IPS DF 4.7 (cell line): ENCODE results near the gene ATF6B.
"Not testable (repeated sequence)": the region's sequence is repeated elsewhere in the genome, so short reads cannot be mapped to it uniquely, and the experiment has no call there.

Experiments used
- DNase-seq: peaks from one replicate; pipeline ENCODE4 v3.0.0-alpha.2; 2013; ENCODE audit warnings: low spot score; ENCODE audit errors: extremely low read depth

ATF6B gene

GRCh38 chr6:32154514-32155161 lies 26.6 kb upstream of the ATF6B start:
- no peak for DNase-seq

- DNase-seq = no peak
These were observed 25.8 kb upstream of the ATF6B start, which contains the start of gene PPT2 for GRCh38 chr6:32153564-32154513. PPT2 (plus strand) TSS chr6:32154141; CDS start chr6:32154595, 454 bp downstream.

DNA sequence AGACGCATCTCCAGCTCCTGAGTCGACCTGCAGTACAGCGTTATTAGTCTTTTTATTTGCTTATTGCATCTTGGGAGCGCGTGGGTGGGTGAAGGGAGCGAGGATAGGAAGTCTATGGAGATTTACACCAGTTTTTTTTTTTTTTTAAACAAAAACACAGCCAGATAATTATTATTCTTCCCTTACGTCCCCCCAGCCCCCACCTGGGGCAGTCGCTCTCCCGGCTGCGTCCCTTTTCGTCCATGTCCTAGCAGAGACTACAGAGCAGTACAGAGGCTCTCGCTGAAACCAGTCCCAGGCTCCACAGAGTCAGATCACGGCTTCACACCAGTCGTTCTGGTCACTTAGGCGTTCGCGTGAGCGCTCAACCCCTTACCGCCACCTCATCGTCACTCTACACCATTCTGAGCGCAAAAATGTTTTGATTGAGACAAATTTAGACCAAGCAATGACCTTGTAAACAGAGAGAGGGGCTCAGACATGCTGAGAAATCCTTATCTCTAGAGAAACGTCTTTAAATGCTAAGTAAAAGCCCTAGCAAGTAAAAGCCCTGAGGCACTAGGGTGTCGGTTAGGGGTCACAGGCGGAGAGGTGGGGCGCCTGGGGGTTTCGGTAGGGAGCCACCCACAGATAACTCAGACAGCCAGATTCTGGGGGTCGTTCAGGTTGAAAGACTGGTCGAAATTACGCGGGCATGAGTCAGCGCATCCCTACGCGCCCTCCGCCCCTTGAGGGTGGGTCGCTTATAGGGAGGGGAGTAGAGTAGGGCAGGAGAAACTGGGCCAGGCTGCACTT lies 24.9 kb upstream of the ATF6B start:
- no peak for DNase-seq

GRCh38 chr6:32151863-32152768 lies 24.1 kb upstream of the ATF6B start, which contains the start of gene PRRT1:
PRRT1 (minus strand) TSS chr6:32151939; CDS start chr6:32151827, 112 bp downstream.
- no peak for DNase-seq

DNA sequence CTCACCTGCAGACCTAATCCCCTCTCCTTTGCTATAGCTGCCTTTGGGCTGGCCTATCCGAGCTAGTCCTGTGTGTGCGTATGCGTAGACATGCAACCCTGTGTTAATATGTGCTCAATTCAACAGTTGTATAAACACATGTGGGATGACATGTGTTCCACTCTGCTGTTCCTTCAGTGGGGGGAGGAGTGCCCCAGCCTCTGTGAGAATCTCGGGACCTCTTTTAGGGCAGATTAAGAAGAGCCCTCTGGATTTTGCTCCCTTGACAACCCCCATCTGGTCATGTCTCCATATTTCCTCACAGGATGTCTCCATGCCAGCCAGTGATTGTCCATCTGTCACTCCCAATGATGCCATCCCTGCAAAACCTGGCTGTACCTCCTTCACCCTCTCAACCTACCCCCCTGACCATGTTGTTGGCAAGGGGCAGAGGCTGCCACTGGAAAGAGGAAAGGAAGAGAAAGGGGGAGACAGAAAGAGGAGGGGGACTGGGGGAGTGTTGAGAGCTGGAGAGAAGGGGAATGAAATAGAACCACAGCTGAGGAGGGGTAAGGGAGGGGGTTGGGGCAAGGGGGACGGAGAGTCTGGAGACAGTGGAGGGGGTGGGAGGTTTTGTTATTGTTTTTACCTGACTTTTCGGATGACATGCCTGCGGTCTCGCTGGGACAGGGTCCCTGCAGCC lies 23.3 kb upstream of the ATF6B start:
- no peak for DNase-seq

DNA sequence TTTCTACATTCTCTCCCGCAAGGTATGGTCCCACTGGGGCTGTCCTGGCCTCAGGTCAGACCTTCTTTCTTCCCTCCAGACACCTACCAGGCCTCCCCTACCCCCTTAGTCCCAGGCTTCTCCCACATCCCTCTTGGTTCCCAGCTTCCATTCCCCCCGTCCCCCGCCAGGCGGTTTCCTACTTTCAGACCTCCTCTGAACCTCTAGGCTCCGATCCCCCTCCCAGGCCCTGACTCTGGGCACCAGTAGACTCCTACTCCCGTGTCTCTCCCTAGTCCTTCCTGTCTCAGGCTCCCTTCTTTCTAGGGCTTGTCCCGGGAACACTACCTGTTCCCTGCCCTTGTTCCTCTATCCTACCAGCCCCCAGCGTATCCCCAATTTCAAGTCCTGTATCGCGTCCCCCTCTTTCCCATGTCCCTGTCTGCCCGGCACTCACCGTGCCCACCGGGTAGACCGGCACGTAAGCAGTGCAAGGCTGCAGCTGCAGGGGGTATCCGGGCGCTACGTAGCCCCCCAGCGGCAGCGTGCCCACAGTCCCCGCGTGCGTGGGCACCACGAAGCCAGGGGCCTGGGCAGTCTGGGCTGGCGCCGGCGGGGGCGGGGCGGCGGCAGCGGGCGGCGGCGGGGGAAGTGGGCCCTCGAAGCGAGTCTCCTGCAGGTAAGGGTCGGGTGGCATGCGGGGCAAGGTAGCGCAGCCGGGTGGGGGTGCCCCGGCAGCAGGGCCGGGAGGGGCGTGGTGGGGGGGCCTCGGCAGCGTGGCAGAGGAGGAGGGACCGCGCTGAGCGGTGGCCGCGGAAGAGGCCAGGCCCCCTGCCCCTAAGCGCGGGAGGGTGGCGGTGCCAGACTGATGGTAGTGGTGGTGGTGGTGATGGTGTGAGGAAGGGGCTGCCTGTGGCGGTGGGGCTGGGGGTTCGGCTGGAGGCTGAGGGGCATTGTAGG lies 22.2 kb upstream of the ATF6B start:
- DNase-seq = no peak

- no peak for DNase-seq
These were observed 21.2 kb upstream of the ATF6B start for GRCh38 chr6:32149092-32149755.

- no peak for DNase-seq
These were observed 20.4 kb upstream of the ATF6B start for GRCh38 chr6:32148289-32149091.

DNA sequence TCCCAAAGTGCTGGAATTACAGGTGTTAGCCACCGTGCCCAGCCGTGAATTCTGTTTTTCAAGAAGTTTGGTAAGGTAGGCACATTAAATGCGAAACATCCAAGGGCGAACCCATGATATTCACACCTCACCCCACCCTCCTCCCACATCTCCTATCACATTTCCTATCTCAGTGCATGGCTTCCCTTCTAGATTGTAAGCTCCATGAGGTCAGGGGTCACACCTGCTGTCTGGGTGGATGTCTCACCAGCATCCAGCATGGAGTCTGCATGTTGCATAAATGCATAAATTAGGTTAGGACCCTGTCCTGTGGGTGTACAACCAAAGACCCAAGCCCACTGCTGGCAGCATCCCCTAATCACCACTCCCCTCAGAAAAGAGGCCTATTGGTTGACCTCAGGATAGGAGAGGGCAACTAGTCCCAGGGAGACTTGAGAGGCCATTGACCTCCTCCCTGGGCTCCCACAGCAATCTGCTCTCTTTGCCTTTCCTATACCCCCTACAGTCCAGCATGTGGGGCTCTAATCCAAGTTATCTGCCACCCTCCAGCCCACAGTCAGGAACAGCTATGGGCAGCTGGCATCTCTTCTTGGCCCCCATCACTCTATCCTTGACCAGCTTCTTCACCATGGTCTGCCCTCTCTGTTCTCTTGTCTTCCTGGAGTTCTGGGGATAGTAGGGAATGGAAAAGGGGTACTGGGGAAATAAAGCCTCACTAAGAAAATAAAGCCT lies 19.5 kb upstream of the ATF6B start:
- no peak for DNase-seq

- DNase-seq = no peak
These were observed 18.6 kb upstream of the ATF6B start for GRCh38 chr6:32146687-32147086.

GRCh38 chr6:32146287-32146686 lies 18.2 kb upstream of the ATF6B start:
- DNase-seq = no peak

- DNase-seq = not testable (repeated sequence)
These were observed 16.2 kb upstream of the ATF6B start for GRCh38 chr6:32144238-32144637.

DNA sequence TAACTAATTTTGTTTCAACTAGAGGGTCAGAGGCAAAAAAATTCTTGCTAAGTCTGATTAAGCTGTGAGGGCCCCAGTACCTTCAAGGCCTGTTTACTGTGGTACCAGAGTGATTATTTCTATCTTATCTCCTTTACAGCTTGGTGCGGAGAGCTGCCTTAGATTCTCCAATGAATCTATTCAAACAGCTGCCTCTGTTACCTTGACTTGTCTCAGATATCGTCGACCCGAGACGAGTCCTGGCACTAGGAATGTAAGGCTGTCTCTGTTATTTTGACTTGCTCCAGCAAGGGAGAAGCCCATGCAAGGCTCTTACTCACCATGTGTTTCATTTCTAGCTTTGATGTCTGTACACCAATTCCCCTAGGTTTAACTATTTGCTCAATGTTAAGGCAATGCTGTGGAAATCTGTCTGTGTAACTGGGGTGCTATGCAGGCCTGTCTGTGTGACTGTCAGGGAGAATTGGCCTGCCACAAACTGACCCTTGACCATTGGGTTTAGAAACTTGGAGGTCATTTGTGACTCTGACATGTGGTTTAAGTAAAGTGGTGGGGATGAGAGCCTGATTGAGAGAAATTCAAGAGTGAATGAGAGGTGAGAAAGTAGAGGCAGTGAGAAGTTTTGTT lies 12.5 kb upstream of the ATF6B start:
- DNase-seq = no peak

- DNase-seq = no peak
These were observed 11.5 kb upstream of the ATF6B start for GRCh38 chr6:32139590-32139989.

GRCh38 chr6:32137454-32137853 lies 9.4 kb upstream of the ATF6B start:
- DNase-seq = no peak

- no peak for DNase-seq
These were observed 5.7 kb upstream of the ATF6B start for GRCh38 chr6:32133786-32134185.
